ENCODE data around the gene RNF212.

- no peak for TF ChIP-seq CTCF (IDR thresholded peaks at IDR 0.05; ENCODE audit: low read depth, low read length)
- no peak for TF ChIP-seq EZH2phosphoT487 (IDR thresholded peaks at IDR 0.05; ENCODE audit: low read depth)
Measured at GRCh38 chr4:1105662-1106061, 7.7 kb downstream of the RNF212 start.

Data from OCI-LY3 (cell line).